8988T (cell line): ENCODE measurements around the gene CCL3.
"Not testable (repeated sequence)": the region's sequence is repeated elsewhere in the genome, so short reads cannot be mapped to it uniquely, and the experiment has no call there.

Source experiments
- DNase-seq: peaks from one replicate; pipeline ENCODE4 v3.0.0; 2011

Gene CCL3

GRCh38 chr17:36083691-36084090 lies 6.3 kb downstream of the CCL3 start:
- DNase-seq: not testable (repeated sequence)

GRCh38 chr17:36082482-36083120 lies 7.3 kb downstream of the CCL3 start:
- not testable (repeated sequence) for DNase-seq

GRCh38 chr17:36081681-36082471 lies 8.1 kb downstream of the CCL3 start:
- not testable (repeated sequence) for DNase-seq

DNA sequence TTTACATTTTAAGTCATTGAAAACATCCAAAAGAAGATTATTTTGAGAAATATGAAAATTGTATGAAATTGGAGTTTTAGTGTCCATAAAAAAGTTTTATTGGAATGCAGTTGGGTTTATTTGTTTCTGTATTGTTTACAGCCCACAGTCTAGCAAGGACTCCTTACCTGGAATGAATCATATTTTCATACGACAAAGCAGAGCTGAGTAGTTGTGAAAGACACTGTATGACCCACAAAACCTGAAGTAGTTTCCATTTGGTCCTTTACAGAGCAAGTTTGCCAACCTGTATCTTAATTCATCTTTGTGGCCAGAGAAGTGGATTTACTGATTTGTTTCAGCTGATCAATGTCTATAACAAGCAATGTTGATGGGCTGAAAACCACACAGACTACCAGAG lies 15.6 kb downstream of the CCL3 start:
- DNase-seq: no peak

DNA sequence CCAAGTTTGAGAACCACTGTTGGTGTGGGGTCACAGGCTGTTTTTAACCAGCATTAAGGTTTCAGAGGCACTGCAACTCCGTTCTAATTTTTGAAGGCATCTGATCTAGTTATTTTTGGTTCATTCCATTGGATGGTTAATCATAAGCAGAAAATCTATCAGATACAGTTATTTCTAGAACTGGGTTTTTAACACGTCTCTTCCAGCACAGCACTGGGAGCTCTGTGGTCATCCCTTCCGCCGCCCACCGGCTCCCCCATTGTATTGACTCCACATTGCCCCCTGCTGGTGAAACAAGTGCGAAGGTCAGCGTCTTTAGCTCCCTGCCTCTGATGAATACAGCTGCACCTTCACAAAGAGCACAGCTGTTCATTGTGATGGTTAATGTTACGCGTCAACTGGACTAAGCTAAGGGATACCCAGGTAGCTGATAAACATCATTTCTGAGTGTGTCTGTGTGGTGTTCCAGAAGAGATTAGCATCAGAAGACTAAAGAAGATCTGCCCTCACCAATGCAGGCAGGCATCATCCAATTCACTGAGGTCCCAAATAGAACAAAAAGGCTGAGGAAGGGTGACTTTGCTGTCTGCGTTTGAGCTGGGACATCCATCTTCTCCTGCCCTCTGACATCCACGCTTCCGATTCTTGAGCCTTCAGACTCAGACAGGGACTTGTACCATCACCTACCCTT lies 17.4 kb downstream of the CCL3 start:
- DNase-seq: peak; percentile 23

DNA sequence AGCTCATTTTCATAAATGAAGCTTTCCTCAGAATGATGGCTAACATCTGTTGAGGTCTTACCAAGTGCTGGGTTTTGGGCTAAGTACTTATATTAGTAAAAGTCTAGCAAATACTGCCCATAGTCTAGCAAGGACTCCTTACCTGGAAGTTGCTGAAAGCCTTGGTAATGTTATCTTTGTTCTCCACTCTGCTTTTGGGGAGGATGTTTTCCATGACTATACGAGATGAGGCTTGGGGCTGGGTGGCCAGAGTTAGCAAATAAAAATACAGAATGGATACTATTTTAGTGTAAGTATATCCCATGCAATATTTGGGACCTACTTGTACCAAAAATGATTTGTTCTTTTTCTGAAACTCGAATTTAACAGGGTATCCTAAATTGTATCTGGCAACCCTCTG lies 18.2 kb downstream of the CCL3 start:
- DNase-seq: no peak

DNA sequence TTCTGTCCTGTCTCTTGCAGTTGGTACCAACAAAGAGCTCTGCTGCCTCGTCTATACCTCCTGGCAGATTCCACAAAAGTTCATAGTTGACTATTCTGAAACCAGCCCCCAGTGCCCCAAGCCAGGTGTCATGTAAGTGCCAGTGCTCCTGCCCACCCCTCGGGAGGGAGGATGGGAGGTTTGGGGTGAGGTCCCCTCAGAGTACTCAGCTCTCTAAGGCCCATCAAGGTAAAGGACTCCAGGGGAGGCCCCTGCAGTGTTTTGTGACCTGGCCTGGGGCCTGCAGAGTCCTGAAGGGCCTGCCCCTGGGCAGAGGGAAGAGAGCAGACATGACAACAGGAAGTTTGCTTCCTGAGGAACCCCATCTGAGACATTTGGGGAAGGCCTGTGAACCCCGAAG lies 19.5 kb downstream of the CCL3 start:
- no peak for DNase-seq

DNA sequence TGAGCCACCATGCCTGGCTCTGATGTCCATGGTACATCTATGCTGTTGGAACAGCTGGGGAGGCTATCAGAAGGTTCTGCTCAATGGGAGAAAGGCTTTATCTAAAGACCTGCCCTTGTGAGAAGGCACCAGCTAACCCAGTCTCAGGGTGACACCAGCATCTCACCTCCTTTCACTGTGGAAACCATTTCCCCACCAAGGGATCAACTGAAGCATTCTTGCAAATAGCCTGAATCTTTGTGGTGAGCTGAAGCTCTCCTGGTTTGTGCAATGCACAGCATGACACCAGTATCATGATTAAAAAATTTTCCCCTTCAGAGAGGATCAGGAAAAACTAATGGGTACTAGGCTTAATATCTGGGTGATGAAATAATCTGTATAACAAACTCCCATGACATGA lies 20.8 kb downstream of the CCL3 start:
- DNase-seq: no peak

DNA sequence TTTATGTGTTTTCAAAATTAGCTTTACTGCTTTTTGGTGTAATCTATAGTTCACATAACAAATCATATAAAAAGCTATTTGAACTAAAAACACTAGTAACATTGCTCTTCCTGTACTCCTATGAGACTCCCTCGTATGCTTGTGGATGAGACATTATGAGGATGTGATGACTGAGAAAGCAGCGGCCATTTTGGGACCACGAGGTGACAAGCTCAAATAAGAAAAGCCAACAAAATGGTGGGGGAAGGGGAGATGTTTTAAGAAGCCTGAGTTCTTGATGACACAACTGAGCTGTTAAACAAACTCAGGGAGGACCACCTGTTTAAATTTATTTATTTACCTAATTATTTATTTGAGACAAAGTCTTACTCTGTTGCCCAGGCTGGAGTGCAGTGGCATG lies 21.4 kb downstream of the CCL3 start:
- DNase-seq: no peak

DNA sequence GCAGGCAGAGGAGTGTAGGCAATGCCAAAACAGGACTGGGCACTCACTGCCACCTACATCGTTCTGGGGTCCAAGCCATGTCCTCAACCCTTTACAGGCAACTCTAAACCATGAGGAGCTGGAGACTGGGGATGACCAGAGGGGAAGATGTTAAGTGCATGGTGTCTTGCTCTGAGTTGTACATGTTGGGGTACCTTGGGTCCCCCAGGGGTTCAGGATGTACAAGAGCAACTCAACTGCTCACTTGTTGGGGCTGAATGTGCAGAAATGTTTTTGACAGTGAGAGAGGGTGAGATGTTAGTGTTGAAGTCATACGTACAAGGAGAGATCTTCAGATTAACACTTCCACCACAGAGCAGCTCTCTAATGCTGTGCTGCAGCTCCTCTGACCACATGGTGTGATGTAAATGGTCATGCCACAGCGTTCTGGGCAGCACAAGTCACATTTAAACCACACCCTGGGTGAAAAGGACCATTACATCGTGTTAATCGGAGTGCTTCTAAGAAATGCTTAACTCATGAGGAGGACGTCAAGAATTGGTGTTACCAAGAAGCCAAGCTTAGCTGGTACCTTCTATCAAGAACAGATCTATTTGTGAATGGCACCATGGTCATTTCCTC lies 23.5 kb downstream of the CCL3 start:
- DNase-seq: no peak

GRCh38 chr17:36063786-36064541 lies 26.0 kb downstream of the CCL3 start, which contains the start of gene CCL18:
CCL18 (plus strand) TSS chr17:36064272; CDS start chr17:36064343, 71 bp downstream.
- no peak for DNase-seq

DNA sequence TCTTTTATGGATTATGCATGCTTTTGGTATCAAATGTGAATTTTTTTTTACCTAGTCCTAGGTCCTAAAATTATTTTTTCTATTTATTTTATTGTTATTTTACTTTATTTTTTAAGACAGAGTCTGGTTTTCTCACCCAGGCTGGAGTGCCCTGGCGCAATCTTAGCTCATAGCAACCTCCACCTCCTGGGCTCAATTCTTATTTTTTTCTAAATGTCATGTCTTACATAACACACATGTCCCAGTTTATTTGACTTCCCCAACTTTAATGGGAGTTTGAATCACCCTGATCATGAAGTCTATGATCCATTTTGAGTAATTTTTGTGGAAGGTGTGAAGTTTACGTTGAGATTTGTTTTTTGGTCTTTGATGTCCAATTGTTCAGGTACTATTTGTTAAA lies 29.1 kb downstream of the CCL3 start:
- no peak for DNase-seq

- no peak for DNase-seq
Observed at GRCh38 chr17:36059406-36059805, 30.5 kb downstream of the CCL3 start.

DNA sequence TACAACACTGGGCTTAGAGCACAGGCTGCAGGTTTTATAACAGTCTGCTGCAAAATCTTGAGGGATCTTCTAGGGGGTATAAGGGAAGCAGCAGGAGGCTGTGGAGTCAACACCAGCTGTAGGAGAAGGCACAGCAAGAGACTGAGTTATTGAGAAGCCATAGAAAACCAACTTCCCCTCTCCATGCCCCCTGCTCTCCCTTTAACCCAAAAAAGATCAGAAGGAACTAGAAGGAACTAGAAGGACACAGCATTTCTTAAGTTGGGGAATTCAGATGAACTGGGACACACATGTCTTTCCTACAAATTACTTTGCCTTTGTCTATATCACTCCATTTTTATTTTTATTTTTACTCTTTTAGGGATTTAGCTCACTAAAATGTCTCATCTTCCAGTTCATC lies 32.0 kb downstream of the CCL3 start:
- DNase-seq: no peak

GRCh38 chr17:36055921-36056520 lies 33.9 kb downstream of the CCL3 start:
- no peak for DNase-seq

- DNase-seq: no peak
Observed at GRCh38 chr17:36055171-36055570, 34.8 kb downstream of the CCL3 start.

DNA sequence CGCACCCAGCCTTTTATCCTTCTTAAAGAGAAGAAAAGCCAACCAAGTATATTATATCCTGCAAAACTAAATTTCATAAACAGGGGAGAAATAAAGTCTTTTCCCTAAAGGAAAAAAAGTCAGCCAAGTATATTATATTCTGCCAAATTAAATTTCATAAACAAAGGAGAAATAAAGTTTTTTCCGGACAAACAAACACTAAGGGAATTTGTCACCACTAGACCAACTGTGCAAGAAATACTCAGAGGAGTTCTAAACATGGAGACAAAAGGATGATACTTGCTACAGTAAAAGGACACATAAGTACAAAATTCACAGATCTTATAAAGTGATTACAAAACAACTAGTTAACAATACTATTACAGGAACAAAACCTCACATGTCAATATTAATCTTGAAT lies 40.3 kb downstream of the CCL3 start:
- DNase-seq: no peak

- no peak for DNase-seq
Observed at GRCh38 chr17:36048066-36048465, 41.9 kb downstream of the CCL3 start.
